ENCODE data around the gene TSPEAR. TPM values are rescaled to one million over a fixed set of nuclear protein-coding genes. Genes with fewer than 3 reads are reported as not detected.

The TSPEAR gene
- total and polyA plus RNA-seq, 9 of the 15 experiments (the other 6 are each of a cell fraction or from before 2014, with no cell fraction given), result not detected

GRCh38 chr21:44489962-44490361 is 221.4 kb downstream of the TSPEAR start:
- in situ Hi-C loops (cut with MboI), result no loop called here
- H4K20me1 ChIP-seq (replicated peaks; ENCODE audit: control insufficient read depth, insufficient read depth, low read length), result no peaks in the 10 kb centered on the region
- peaks cover 18 to 55% of the 10 kb centered on the region in 2 experiments; a peak in 4 of 5 replicates for H3K27me3 ChIP-seq (ENCODE audit: control insufficient read depth in 2 of 2, insufficient read depth in 2 of 2, low read length in 2 of 2)
- CTCF ChIA-PET (ENCODE audit: low intra/inter-chr PET ratio), result interaction anchor here (0.7 kb wide), 1 partner anchor 267 kb away, joined by 3 read pairs; no protein-coding TSS in a partner anchor
- H3K9me1 ChIP-seq (ENCODE audit: control insufficient read depth, insufficient read depth, low read length), result no peaks in the 10 kb centered on the region
- H3K4me2 ChIP-seq (ENCODE audit: insufficient read depth, low read length), result no peak overlapping the region
- BruUV-seq (replicated peaks), result no TSS peak
- H3K9me3 ChIP-seq (replicated peaks; ENCODE audit: control insufficient read depth, insufficient read depth, low read depth, low read length), result no peaks in the 10 kb centered on the region
- POLR2A ChIA-PET, result interaction anchor here (0.6 kb wide), 2 partner anchors 110 to 331 kb away, joined by 3 read pairs; no protein-coding TSS in a partner anchor
- 1% methylated on average over 7 of the region's 7 CpGs for WGBS (ENCODE audit: insufficient coverage, low coverage, missing lambda C conversion rate)
- intact Hi-C loops (cut with micrococcal nuclease), result no loop called here
- no peak overlapping the region for H2AFZ ChIP-seq (ENCODE audit: low read depth, low read length)
- peaks cover 0 to 7% of the 10 kb centered on the region in 2 experiments; a peak in 2 of 5 replicates for H3K4me1 ChIP-seq (replicated peaks in 1 of 2; ENCODE audit: control insufficient read depth in 2 of 2, insufficient read depth in 2 of 2, low read length in 2 of 2)
- no peak overlapping the region for H3K4me3 ChIP-seq
- DNase-seq (ENCODE audit: extremely low read depth in 1 of 4, low spot score in 3 of 4) (peak in 3 of 4 experiments; percentile 25 to 41 (median 35)), FAIRE-seq (peak; percentile 70), ATAC-seq (peak; percentile 31; the same call in 1 of the 3 replicates)
- no peak overlapping the region for H3K9ac ChIP-seq (ENCODE audit: insufficient read depth in 1 of 2, low read depth in 2 of 2, low read length in 2 of 2)
- no peak overlapping the region for H3K27ac ChIP-seq (ENCODE audit: extremely low read depth, low read depth, low read length)
- H3K36me3 ChIP-seq (ENCODE audit: control insufficient read depth, insufficient read depth, low read length), result no peaks in the 10 kb centered on the region
- TF ChIP-seq DLX4 (CRISPR knock-in tag; IDR thresholded peaks at IDR 0.05) (no peak), SMAD2 (IDR thresholded peaks at IDR 0.05; ENCODE audit: low read depth, low read length) (no peak), EHMT2 (IDR thresholded peaks at IDR 0.05) (no peak), POLR2B (IDR thresholded peaks at IDR 0.05; ENCODE audit: low read depth, partially characterized antibody) (no peak), ZNF133 (CRISPR knock-in tag; IDR thresholded peaks at IDR 0.05) (no peak), OTX1 (CRISPR knock-in tag; IDR thresholded peaks at IDR 0.05) (no peak), ZBTB5 (IDR thresholded peaks at IDR 0.05) (0 out of 2 replicates have a peak, but pooled peaks have one; percentile 46), CTCF (IDR thresholded peaks at IDR 0.05 in 2 of 3, conservative IDR thresholded peaks at IDR 0.05 in 1 of 3; ENCODE audit: insufficient read depth in 2 of 3, low read depth in 1 of 3, low read length in 3 of 3) (peak; percentile 33 to 45 (median 34); a peak in 3 of 6 replicates), THAP12 (CRISPR knock-in tag; IDR thresholded peaks at IDR 0.05) (no peak), ZNF274 (IDR thresholded peaks at IDR 0.05; ENCODE audit: borderline replicate concordance, low read depth, low read length) (no peak), NCOA1 (IDR thresholded peaks at IDR 0.05; ENCODE audit: low read depth) (no peak), BHLHE40 (IDR thresholded peaks at IDR 0.05; ENCODE audit: low read length) (no peak), FOXA1 (IDR thresholded peaks at IDR 0.05; ENCODE audit: borderline replicate concordance) (no peak), POLR2AphosphoS5 (IDR thresholded peaks at IDR 0.05; ENCODE audit: control insufficient read depth, insufficient read depth, low read depth, low read length) (no peak), CBX8 (IDR thresholded peaks at IDR 0.05; ENCODE audit: borderline replicate concordance, extremely low read depth, low read depth, low read length, poor library complexity, severe bottlenecking) (no peak)
- no peaks in the 10 kb centered on the region for H3K79me2 ChIP-seq (ENCODE audit: control insufficient read depth, insufficient read depth, low read length)
